HG03039 (cell line): ENCODE measurements around the gene AKAP11.

Source experiments
- ATAC-seq: cut with Tn5 transposase; IDR thresholded peaks from one replicate; pipeline ENCODE4 v1.9.1; 2021; ENCODE audit warnings: mild to moderate bottlenecking, moderate library complexity; ENCODE audit not compliant: unreplicated experiment

Gene AKAP11

GRCh38 chr13:42274386-42275097 lies 2.6 kb downstream of the AKAP11 start:
- ATAC-seq, result no peak

- no peak for ATAC-seq
Observed at GRCh38 chr13:42275098-42275471, 3.1 kb downstream of the AKAP11 start.

GRCh38 chr13:42275506-42275905 lies 3.6 kb downstream of the AKAP11 start:
- no peak for ATAC-seq

GRCh38 chr13:42276683-42277082 lies 4.7 kb downstream of the AKAP11 start:
- ATAC-seq, result no peak

GRCh38 chr13:42277618-42278276 lies 5.8 kb downstream of the AKAP11 start:
- no peak for ATAC-seq

- no peak for ATAC-seq
Observed at GRCh38 chr13:42279080-42279479, 7.1 kb downstream of the AKAP11 start.

GRCh38 chr13:42279986-42280385 lies 8.0 kb downstream of the AKAP11 start:
- no peak for ATAC-seq

GRCh38 chr13:42280537-42280936 lies 8.6 kb downstream of the AKAP11 start:
- ATAC-seq, result no peak

GRCh38 chr13:42283574-42283973 lies 11.6 kb downstream of the AKAP11 start:
- no peak for ATAC-seq

GRCh38 chr13:42284068-42284467 lies 12.1 kb downstream of the AKAP11 start:
- ATAC-seq, result no peak

- ATAC-seq, result no peak
Observed at GRCh38 chr13:42298392-42298791, 26.4 kb downstream of the AKAP11 start.

- ATAC-seq, result no peak
Observed at GRCh38 chr13:42305503-42305902, 33.6 kb downstream of the AKAP11 start.

- no peak for ATAC-seq
Observed at GRCh38 chr13:42307461-42307860, 35.5 kb downstream of the AKAP11 start.

GRCh38 chr13:42312817-42313431 lies 41.0 kb downstream of the AKAP11 start:
- no peak for ATAC-seq

- no peak for ATAC-seq
Observed at GRCh38 chr13:42318570-42318969, 46.6 kb downstream of the AKAP11 start.

GRCh38 chr13:42320375-42320787 lies 48.4 kb downstream of the AKAP11 start:
- no peak for ATAC-seq

- no peak for ATAC-seq
Observed at GRCh38 chr13:42322806-42323205, 50.9 kb downstream of the AKAP11 start.

GRCh38 chr13:42324704-42325103 lies 52.8 kb downstream of the AKAP11 start:
- ATAC-seq, result no peak

GRCh38 chr13:42327725-42328124 lies 55.8 kb downstream of the AKAP11 start:
- no peak for ATAC-seq

GRCh38 chr13:42328672-42329071 lies 56.7 kb downstream of the AKAP11 start:
- ATAC-seq, result no peak

GRCh38 chr13:42329239-42329638 lies 57.3 kb downstream of the AKAP11 start:
- no peak for ATAC-seq

- ATAC-seq, result no peak
Observed at GRCh38 chr13:42331009-42331408, 59.1 kb downstream of the AKAP11 start.
